GM18517 (cell line): Measurements from ENCODE around the gene CRTC2.

ENCODE experiments used
- ATAC-seq: cut with Tn5 transposase; IDR thresholded peaks from one replicate; pipeline ENCODE4 v1.9.1; 2021; ENCODE audit warnings: mild to moderate bottlenecking, moderate library complexity; ENCODE audit not compliant: unreplicated experiment

Gene CRTC2

DNA sequence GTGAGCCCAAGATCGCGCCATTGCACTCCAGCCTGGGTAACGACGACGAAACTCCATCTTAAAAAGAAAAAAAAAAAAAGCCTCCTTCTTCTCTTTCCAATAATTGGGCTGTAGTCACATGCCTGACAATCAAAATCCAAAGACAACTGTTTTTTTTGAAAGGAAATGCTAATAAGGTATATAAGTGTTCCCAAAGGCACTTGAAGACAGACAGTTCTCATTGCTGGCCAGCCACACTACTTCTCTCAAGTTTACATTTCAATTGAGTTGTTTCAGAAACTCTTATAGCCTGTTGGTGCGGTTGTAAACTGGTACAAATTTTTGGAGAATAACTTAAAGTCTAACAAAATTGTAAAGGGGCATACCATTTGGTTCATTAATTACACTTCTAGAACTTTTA is 58.9 kb downstream of the CRTC2 start:
- no peak for ATAC-seq
